H7 (cell line): ENCODE results near the gene EHF. TPM values are rescaled to one million over a fixed set of nuclear protein-coding genes. Genes with fewer than 3 reads are reported as not detected.

ENCODE experiments used
- DNase-seq: peaks from one replicate; pipeline ENCODE4 v3.0.0; 2012
- H3K27me3 ChIP-seq: 2 replicates; pipeline ENCODE4 v1.6.0; 2011; ENCODE audit warnings: mild to moderate bottlenecking, low read length; ENCODE audit not compliant: control insufficient read depth, insufficient read depth
- H3K36me3 ChIP-seq: replicated peaks from 2 replicates; pipeline ENCODE4 v1.5.1; 2011; ENCODE audit warnings: low read length; ENCODE audit not compliant: control insufficient read depth, insufficient read depth
- H3K4me3 ChIP-seq: 2 replicates; pipeline ENCODE4 v1.5.1; 2011; ENCODE audit warnings: low read depth, mild to moderate bottlenecking, control low read depth, low read length, moderate library complexity; ENCODE audit not compliant: insufficient read depth
- total RNA-seq: library from RNA; depleted of rRNA; stranded (reverse); fragments of >200 nt; shearing (Covaris generic); gene quantifications from 2 replicates; pipeline ENCODE4 v1.2.3, GENCODE V29; 2014

The EHF gene
- total RNA-seq, 1 experiment from 2014 or later, result 1.4 TPM

GRCh38 chr11:34609187-34609751 is 11.6 kb upstream of the EHF start:
- Histone ChIP-seq H3K27me3 (no peaks in the 10 kb centered on the region), H3K36me3 (no peaks in the 10 kb centered on the region), H3K4me3 (no peak overlapping the region)
- no peak for DNase-seq

GRCh38 chr11:34609850-34610249 is 11.0 kb upstream of the EHF start:
- H3K27me3 ChIP-seq, result no peaks in the 10 kb centered on the region
- no peak overlapping the region for H3K4me3 ChIP-seq
- no peaks in the 10 kb centered on the region for H3K36me3 ChIP-seq
- no peak for DNase-seq

GRCh38 chr11:34610324-34611041 is 10.4 kb upstream of the EHF start:
- no peak overlapping the region for H3K4me3 ChIP-seq
- DNase-seq, result no peak
- no peaks in the 10 kb centered on the region for H3K27me3 ChIP-seq
- no peaks in the 10 kb centered on the region for H3K36me3 ChIP-seq

- H3K4me3 ChIP-seq, result no peak overlapping the region
Observed at GRCh38 chr11:34613015-34613414, 7.9 kb upstream of the EHF start.

GRCh38 chr11:34613552-34614056 is 7.3 kb upstream of the EHF start:
- H3K27me3 ChIP-seq, result no peaks in the 10 kb centered on the region
- H3K4me3 ChIP-seq, result no peak overlapping the region
- no peak for DNase-seq
- no peaks in the 10 kb centered on the region for H3K36me3 ChIP-seq

More at GRCh38 chr11:34613015-34613414, 7.9 kb upstream of the EHF start:
- H3K36me3 ChIP-seq, result no peaks in the 10 kb centered on the region
- no peak for DNase-seq
- H3K27me3 ChIP-seq, result no peaks in the 10 kb centered on the region

- no peaks in the 10 kb centered on the region for H3K27me3 ChIP-seq
- no peaks in the 10 kb centered on the region for H3K36me3 ChIP-seq
- H3K4me3 ChIP-seq, result no peak overlapping the region
- no peak for DNase-seq
Observed at GRCh38 chr11:34614344-34615104, 6.4 kb upstream of the EHF start.

- Histone ChIP-seq H3K4me3 (no peak overlapping the region), H3K36me3 (no peaks in the 10 kb centered on the region), H3K27me3 (no peaks in the 10 kb centered on the region)
- peak; percentile 25 for DNase-seq
Observed at GRCh38 chr11:34616086-34616485, 4.8 kb upstream of the EHF start.

GRCh38 chr11:34616830-34617504 is 3.9 kb upstream of the EHF start:
- no peak for DNase-seq
- no peaks in the 10 kb centered on the region for H3K36me3 ChIP-seq
- H3K27me3 ChIP-seq, result no peaks in the 10 kb centered on the region
- no peak overlapping the region for H3K4me3 ChIP-seq

- Histone ChIP-seq H3K36me3 (no peaks in the 10 kb centered on the region), H3K4me3 (no peak overlapping the region), H3K27me3 (no peaks in the 10 kb centered on the region)
- DNase-seq, result no peak
Observed at GRCh38 chr11:34618406-34618805, 2.5 kb upstream of the EHF start.

- H3K36me3 ChIP-seq, result no peaks in the 10 kb centered on the region
- DNase-seq, result no peak
- no peak overlapping the region for H3K4me3 ChIP-seq
- no peaks in the 10 kb centered on the region for H3K27me3 ChIP-seq
Observed at GRCh38 chr11:34619062-34619516, 1.8 kb upstream of the EHF start.

- Histone ChIP-seq H3K4me3 (no peak overlapping the region), H3K27me3 (no peaks in the 10 kb centered on the region), H3K36me3 (no peaks in the 10 kb centered on the region)
- no peak for DNase-seq
Observed at GRCh38 chr11:34620202-34620601, 691 bp upstream of the EHF start.

GRCh38 chr11:34621876-34622275 is 983 bp downstream of the EHF start:
- Histone ChIP-seq H3K36me3 (no peaks in the 10 kb centered on the region), H3K27me3 (no peaks in the 10 kb centered on the region), H3K4me3 (no peak overlapping the region)
- no peak for DNase-seq

- Histone ChIP-seq H3K27me3 (no peaks in the 10 kb centered on the region), H3K36me3 (no peaks in the 10 kb centered on the region), H3K4me3 (no peak overlapping the region)
- no peak for DNase-seq
Observed at GRCh38 chr11:34623463-34623862, 2.6 kb downstream of the EHF start.

GRCh38 chr11:34624069-34624468 is 3.2 kb downstream of the EHF start:
- Histone ChIP-seq H3K36me3 (no peaks in the 10 kb centered on the region), H3K27me3 (no peaks in the 10 kb centered on the region), H3K4me3 (no peak overlapping the region)
- no peak for DNase-seq
